Stimulated activated CD4-positive, alpha-beta T cell treated with anti-CD3 and anti-CD28 coated beads, Interleukin-2, amount 100 ng/mL, for 4 hours (primary cell): Measurements from ENCODE around the gene ULK2.
"Not testable (repeated sequence)": the region's sequence is repeated elsewhere in the genome, so short reads cannot be mapped to it uniquely, and the experiment has no call there.

ENCODE experiments used
- DNase-seq: peaks from one replicate; pipeline ENCODE4 v3.0.0-alpha.2; 2020; ENCODE audit warnings: low read depth

Gene ULK2

GRCh38 chr17:19865021-19865420 is 2.7 kb downstream of the ULK2 start:
- no peak for DNase-seq

- not testable (repeated sequence) for DNase-seq
Measured at GRCh38 chr17:19860647-19861177, 7.0 kb downstream of the ULK2 start.

GRCh38 chr17:19857640-19858039 is 10.1 kb downstream of the ULK2 start:
- no peak for DNase-seq

- DNase-seq, result no peak
Measured at GRCh38 chr17:19833914-19834313, 33.8 kb downstream of the ULK2 start.

GRCh38 chr17:19830061-19830460 is 37.7 kb downstream of the ULK2 start:
- DNase-seq, result no peak

- DNase-seq, result no peak
Measured at GRCh38 chr17:19812407-19812806, 55.3 kb downstream of the ULK2 start.

- DNase-seq, result no peak
Measured at GRCh38 chr17:19805006-19805405, 62.7 kb downstream of the ULK2 start.

GRCh38 chr17:19800571-19800970 is 67.2 kb downstream of the ULK2 start:
- DNase-seq, result no peak

- DNase-seq, result no peak
Measured at GRCh38 chr17:19799796-19800195, 67.9 kb downstream of the ULK2 start.

- no peak for DNase-seq
Measured at GRCh38 chr17:19796457-19796856, 71.3 kb downstream of the ULK2 start.

- DNase-seq, result no peak
Measured at GRCh38 chr17:19791918-19792550, 75.7 kb downstream of the ULK2 start.

- DNase-seq, result no peak
Measured at GRCh38 chr17:19787733-19788357, 79.9 kb downstream of the ULK2 start.

GRCh38 chr17:19785854-19786253 is 81.9 kb downstream of the ULK2 start:
- no peak for DNase-seq

GRCh38 chr17:19781488-19782458 is 86.0 kb downstream of the ULK2 start:
- no peak for DNase-seq

- no peak for DNase-seq
Measured at GRCh38 chr17:19780846-19781245, 86.9 kb downstream of the ULK2 start.

- no peak for DNase-seq
Measured at GRCh38 chr17:19773534-19773933, 94.2 kb downstream of the ULK2 start.

GRCh38 chr17:19771971-19772630 is 95.6 kb downstream of the ULK2 start:
- DNase-seq, result no peak

GRCh38 chr17:19770985-19771735 is 96.6 kb downstream of the ULK2 start:
- no peak for DNase-seq

GRCh38 chr17:19769946-19770652 is 97.6 kb downstream of the ULK2 start:
- DNase-seq, result no peak

GRCh38 chr17:19768046-19768782 is 99.5 kb downstream of the ULK2 start:
- no peak for DNase-seq
